WERI-Rb-1 (cell line): ENCODE results near the gene INPP4B.

ENCODE experiments used
- DNase-seq: peaks from one replicate; pipeline ENCODE4 v3.0.0-alpha.2; 2020
- H3K27ac ChIP-seq: fragments of 250-450 bp; sonication (Bioruptor Pico); 2 replicates; pipeline ENCODE4 v1.5.1; 2020; ENCODE audit warnings: mild to moderate bottlenecking, moderate library complexity
- H3K27me3 ChIP-seq: fragments of 250-450 bp; sonication (Bioruptor Pico); 2 replicates; pipeline ENCODE4 v1.5.1; 2021; ENCODE audit warnings: mild to moderate bottlenecking, low read depth, moderate library complexity; ENCODE audit not compliant: insufficient read depth, severe bottlenecking
- H3K36me3 ChIP-seq: fragments of 250-450 bp; sonication (Bioruptor Pico); 2 replicates; pipeline ENCODE4 v1.5.1; 2020; ENCODE audit warnings: mild to moderate bottlenecking, moderate library complexity
- H3K4me3 ChIP-seq: 2 replicates; pipeline ENCODE4 v1.5.1; 2011; ENCODE audit warnings: low read depth, mild to moderate bottlenecking, control low read depth, low read length
- H3K9me3 ChIP-seq: fragments of 250-450 bp; sonication (Bioruptor Pico); 2 replicates; pipeline ENCODE4 v1.5.1; 2021; ENCODE audit warnings: mild to moderate bottlenecking, moderate library complexity; ENCODE audit not compliant: severe bottlenecking
- CTCF ChIP-seq: IDR thresholded peaks from 2 replicates; pipeline ENCODE4 v1.5.1; 2011; ENCODE audit warnings: low read depth, mild to moderate bottlenecking, control low read depth, inconsistent platforms, low read length

INPP4B gene

GRCh38 chr4:142292231-142292630, 553.9 kb downstream of the INPP4B start:
- Histone ChIP-seq H3K27ac (no peak overlapping the region), H3K27me3 (no peaks in the 10 kb centered on the region), H3K9me3 (no peaks in the 10 kb centered on the region), H3K4me3 (no peak overlapping the region), H3K36me3 (no peaks in the 10 kb centered on the region)
- TF ChIP-seq CTCF = no peak
- no peak for DNase-seq

GRCh38 chr4:142291299-142292050, 554.6 kb downstream of the INPP4B start:
- TF ChIP-seq CTCF = no peak
- Histone ChIP-seq H3K36me3 (no peaks in the 10 kb centered on the region), H3K27ac (no peak overlapping the region), H3K4me3 (no peak overlapping the region), H3K27me3 (no peaks in the 10 kb centered on the region), H3K9me3 (no peaks in the 10 kb centered on the region)
- DNase-seq = no peak

- Histone ChIP-seq H3K36me3 (no peaks in the 10 kb centered on the region), H3K27ac (no peak overlapping the region), H3K9me3 (no peaks in the 10 kb centered on the region), H3K27me3 (no peaks in the 10 kb centered on the region), H3K4me3 (no peak overlapping the region)
- no peak for TF ChIP-seq CTCF
- DNase-seq = no peak
Observed at GRCh38 chr4:142287371-142287770, 558.7 kb downstream of the INPP4B start.

GRCh38 chr4:142285222-142285583, 560.9 kb downstream of the INPP4B start:
- Histone ChIP-seq H3K36me3 (no peaks in the 10 kb centered on the region), H3K4me3 (no peak overlapping the region), H3K9me3 (no peaks in the 10 kb centered on the region), H3K27me3 (no peaks in the 10 kb centered on the region), H3K27ac (no peak overlapping the region)
- no peak for TF ChIP-seq CTCF
- no peak for DNase-seq

GRCh38 chr4:142284402-142285221, 561.5 kb downstream of the INPP4B start:
- TF ChIP-seq CTCF = no peak
- Histone ChIP-seq H3K27me3 (no peaks in the 10 kb centered on the region), H3K9me3 (no peaks in the 10 kb centered on the region), H3K4me3 (no peak overlapping the region), H3K36me3 (no peaks in the 10 kb centered on the region), H3K27ac (no peak overlapping the region)
- no peak for DNase-seq
